Astrocyte (in vitro differentiated cells and primary cell): Measurements from ENCODE around the gene RAP1A. TPM values are rescaled to one million over a fixed set of nuclear protein-coding genes. Genes with fewer than 3 reads are reported as not detected.
A peak's percentile ranks its signal among the peaks of the same experiment; 100 is the strongest.

Experiments
- DNase-seq: peaks from one replicate; pipeline ENCODE4 v3.0.0-alpha.2; 2010; ENCODE audit warnings: low read depth
- FAIRE-seq: peaks from 2 replicates; lab custom pipeline; 2011; peaks lifted over from hg19 to GRCh38; lab: Jason Lieb, UNC
- H2AFZ ChIP-seq: 2 replicates; pipeline ENCODE4 v1.6.0; 2012; ENCODE audit warnings: low read depth, low read length, inconsistent platforms
- H3K27ac ChIP-seq: 2 replicates; pipeline ENCODE4 v1.5.1; 2011; ENCODE audit warnings: low read depth, low read length, inconsistent platforms
- H3K27me3 ChIP-seq: 2 replicates; pipeline ENCODE4 v1.6.0; 2011; ENCODE audit warnings: low read length, inconsistent platforms; ENCODE audit not compliant: insufficient read depth
- H3K36me3 ChIP-seq: 2 replicates; pipeline ENCODE4 v1.5.1; 2011; ENCODE audit warnings: low read length, inconsistent platforms; ENCODE audit not compliant: insufficient read depth
- H3K4me1 ChIP-seq: 2 replicates; pipeline ENCODE4 v1.5.1; 2011; ENCODE audit warnings: low read length, inconsistent platforms; ENCODE audit not compliant: insufficient read depth
- H3K4me2 ChIP-seq: 2 replicates; pipeline ENCODE4 v1.6.0; 2012; ENCODE audit warnings: low read length, inconsistent platforms
- H3K4me3 ChIP-seq: 2 replicates; pipeline ENCODE4 v1.5.1; 2011; ENCODE audit warnings: low read depth, mild to moderate bottlenecking, low read length, inconsistent platforms; ENCODE audit not compliant: insufficient read depth
- H3K79me2 ChIP-seq: 2 replicates; pipeline ENCODE4 v1.6.0; 2012; ENCODE audit warnings: mild to moderate bottlenecking, low read length, inconsistent platforms; ENCODE audit not compliant: insufficient read depth
- H3K9ac ChIP-seq: 2 replicates; pipeline ENCODE4 v1.6.0; 2012; ENCODE audit warnings: mild to moderate bottlenecking, low read length, inconsistent platforms
- H3K9me3 ChIP-seq: 2 replicates; pipeline ENCODE4 v1.5.1; 2012; ENCODE audit warnings: low read depth, mild to moderate bottlenecking, low read length, inconsistent platforms; ENCODE audit not compliant: insufficient read depth
- H4K20me1 ChIP-seq: 2 replicates; pipeline ENCODE4 v1.6.0; 2012; ENCODE audit warnings: low read length, inconsistent platforms; ENCODE audit not compliant: insufficient read depth
- H3K27ac Mint-ChIP-seq: one replicate; pipeline ENCODE4 v1.8.0; 2021; ENCODE audit warnings: mild to moderate bottlenecking, mixed read lengths; ENCODE audit not compliant: unreplicated experiment
- H3K27me3 Mint-ChIP-seq: one replicate; pipeline ENCODE4 v1.8.0; 2021; ENCODE audit warnings: low read depth, mixed read lengths; ENCODE audit not compliant: unreplicated experiment
- H3K36me3 Mint-ChIP-seq: one replicate; pipeline ENCODE4 v1.8.0; 2021; ENCODE audit warnings: low read depth, mixed read lengths; ENCODE audit not compliant: unreplicated experiment
- H3K4me1 Mint-ChIP-seq: one replicate; pipeline ENCODE4 v1.8.0; 2021; ENCODE audit warnings: low read depth, mixed read lengths; ENCODE audit not compliant: unreplicated experiment
- H3K4me3 Mint-ChIP-seq: one replicate; pipeline ENCODE4 v1.8.0; 2021; ENCODE audit warnings: mild to moderate bottlenecking, moderate library complexity, mixed read lengths; ENCODE audit not compliant: unreplicated experiment
- H3K9me3 Mint-ChIP-seq: one replicate; pipeline ENCODE4 v1.8.0; 2021; ENCODE audit warnings: mild to moderate bottlenecking, mixed read lengths; ENCODE audit not compliant: unreplicated experiment
- EZH2 ChIP-seq: IDR thresholded peaks from 2 replicates; pipeline ENCODE4 v1.6.1; 2012; ENCODE audit warnings: mild to moderate bottlenecking, low read length, inconsistent platforms; ENCODE audit not compliant: insufficient read depth
- total RNA-seq: library from RNA; stranded (reverse); gene quantifications from 2 replicates; pipeline ENCODE4 v1.2.1, GENCODE V29; 2021
- TF ChIP-seq, protein P1 (sequence below): IDR thresholded peaks from 2 replicates; pipeline ENCODE4 v1.5.1; 2011; ENCODE audit warnings: low read depth, mild to moderate bottlenecking, inconsistent platforms, low read length, moderate library complexity; ENCODE audit not compliant: insufficient read depth

The RAP1A gene
- total RNA-seq, 1 donor from 2014 or later, result 66.6 TPM

DNA sequence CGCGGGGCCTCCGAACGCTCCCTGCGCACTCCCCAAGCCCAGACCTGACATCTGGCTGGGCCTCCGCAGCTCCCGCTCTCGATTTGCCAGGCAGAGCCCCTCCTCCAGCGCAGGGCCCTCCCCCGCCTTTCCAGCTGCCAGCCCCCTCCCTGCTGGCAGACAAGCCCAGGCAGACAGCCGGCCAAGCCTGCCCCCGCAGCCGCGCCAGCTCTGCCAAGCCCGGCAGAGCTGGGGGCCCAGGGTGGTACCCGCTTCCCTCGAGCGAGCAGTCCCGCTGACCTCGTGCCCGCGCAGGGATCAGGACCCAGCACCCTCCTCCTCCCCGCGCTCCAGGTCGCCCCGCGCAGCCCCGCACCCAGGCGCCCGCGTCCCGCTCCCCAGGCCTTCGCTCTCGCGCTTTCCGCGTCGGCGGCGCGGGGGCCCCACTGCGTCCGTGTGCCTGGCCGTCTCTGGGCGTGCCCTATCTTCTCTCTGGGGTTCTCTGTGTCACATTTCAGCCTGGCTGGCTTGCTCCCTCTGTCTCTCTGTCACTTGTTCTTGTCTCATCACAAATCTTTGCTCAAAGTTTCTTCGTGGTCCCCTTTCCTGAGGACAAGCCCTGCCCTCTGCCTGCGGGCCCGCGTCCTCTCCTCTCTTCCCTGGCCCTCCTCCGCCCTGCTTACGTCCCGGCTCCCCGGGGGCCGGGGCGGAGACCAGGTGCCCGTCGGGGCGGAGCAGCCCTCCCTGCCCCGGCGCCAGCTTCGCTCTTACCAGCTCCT, 119.0 kb downstream of the RAP1A start:
- H3K36me3 ChIP-seq, result no peaks in the 10 kb centered on the region
- H3K27me3 Mint-ChIP-seq, result peaks cover 12% of the 10 kb centered on the region
- H4K20me1 ChIP-seq, result peaks cover 11% of the 10 kb centered on the region
- no peaks in the 10 kb centered on the region for H3K36me3 Mint-ChIP-seq
- H3K79me2 ChIP-seq, result no peaks in the 10 kb centered on the region
- H3K4me3 Mint-ChIP-seq, result peak overlapping the region; percentile 92
- peak overlapping the region; percentile 76 for H3K9ac ChIP-seq
- TF ChIP-seq, protein P1, sequence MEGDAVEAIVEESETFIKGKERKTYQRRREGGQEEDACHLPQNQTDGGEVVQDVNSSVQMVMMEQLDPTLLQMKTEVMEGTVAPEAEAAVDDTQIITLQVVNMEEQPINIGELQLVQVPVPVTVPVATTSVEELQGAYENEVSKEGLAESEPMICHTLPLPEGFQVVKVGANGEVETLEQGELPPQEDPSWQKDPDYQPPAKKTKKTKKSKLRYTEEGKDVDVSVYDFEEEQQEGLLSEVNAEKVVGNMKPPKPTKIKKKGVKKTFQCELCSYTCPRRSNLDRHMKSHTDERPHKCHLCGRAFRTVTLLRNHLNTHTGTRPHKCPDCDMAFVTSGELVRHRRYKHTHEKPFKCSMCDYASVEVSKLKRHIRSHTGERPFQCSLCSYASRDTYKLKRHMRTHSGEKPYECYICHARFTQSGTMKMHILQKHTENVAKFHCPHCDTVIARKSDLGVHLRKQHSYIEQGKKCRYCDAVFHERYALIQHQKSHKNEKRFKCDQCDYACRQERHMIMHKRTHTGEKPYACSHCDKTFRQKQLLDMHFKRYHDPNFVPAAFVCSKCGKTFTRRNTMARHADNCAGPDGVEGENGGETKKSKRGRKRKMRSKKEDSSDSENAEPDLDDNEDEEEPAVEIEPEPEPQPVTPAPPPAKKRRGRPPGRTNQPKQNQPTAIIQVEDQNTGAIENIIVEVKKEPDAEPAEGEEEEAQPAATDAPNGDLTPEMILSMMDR, result no peak
- no peak for TF ChIP-seq EZH2
- H3K9me3 ChIP-seq, result no peaks in the 10 kb centered on the region
- H3K9me3 Mint-ChIP-seq, result no peaks in the 10 kb centered on the region
- peak; percentile 50 for DNase-seq
- peaks cover 39% of the 10 kb centered on the region for H3K4me1 ChIP-seq
- no peak for FAIRE-seq
- peak overlapping the region; percentile 65 for H3K4me3 ChIP-seq
- H3K4me1 Mint-ChIP-seq, result peaks cover 15% of the 10 kb centered on the region
- no peaks in the 10 kb centered on the region for H3K27me3 ChIP-seq
- peak overlapping the region; percentile 11 for H3K27ac ChIP-seq
- peak overlapping the region; percentile 78 for H3K27ac Mint-ChIP-seq
- H2AFZ ChIP-seq, result peak overlapping the region; percentile 94
- peak overlapping the region; percentile 96 for H3K4me2 ChIP-seq

DNA sequence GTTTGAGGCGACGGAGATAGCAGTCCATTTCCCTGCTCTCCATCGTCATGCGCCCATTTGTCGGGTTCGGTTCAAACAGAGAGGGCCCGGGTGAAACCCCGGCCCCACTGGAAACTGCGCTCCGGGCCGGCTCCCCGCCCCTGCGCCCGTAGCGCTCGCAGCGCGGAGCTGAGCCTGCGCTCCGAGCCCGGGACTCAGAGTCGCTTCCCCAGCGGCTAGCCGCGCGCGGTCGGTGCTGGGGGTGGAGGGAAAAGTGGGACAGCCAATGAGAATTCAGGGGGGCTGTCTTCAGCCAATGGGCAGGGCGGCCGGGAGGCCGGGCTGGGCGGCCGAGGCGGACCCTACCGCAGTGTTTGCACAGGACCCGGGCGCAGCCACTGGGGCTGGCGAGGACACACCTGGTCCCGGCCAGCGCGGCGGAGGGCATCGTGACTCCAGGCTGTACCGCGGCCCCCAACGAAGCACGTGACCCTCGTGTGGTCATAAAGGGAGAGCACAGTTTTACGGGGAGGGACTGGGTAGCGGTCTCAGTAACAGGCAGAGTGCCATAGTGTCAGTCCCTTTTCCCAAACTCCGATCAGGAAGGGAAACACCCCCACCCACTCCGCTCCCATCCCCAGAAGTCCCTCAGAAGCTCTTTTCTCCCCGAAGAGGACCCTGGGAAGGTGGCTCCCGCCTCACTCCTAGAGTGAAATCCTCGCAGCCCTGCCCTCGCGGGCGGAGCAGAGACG, 119.8 kb downstream of the RAP1A start, which contains the start of gene INKA2:
INKA2 (minus strand) TSS at position 202 of the 731 bp plus-strand sequence; CDS start at position 49, 153 bp downstream.
- Histone ChIP-seq H3K79me2 (no peaks in the 10 kb centered on the region), H3K36me3 (no peaks in the 10 kb centered on the region), H3K4me3 (peak within 1 kb of the TSS; percentile 65), H3K9ac (peak within 1 kb of the TSS; percentile 76), H3K9me3 (no peaks in the 10 kb centered on the region), H3K4me1 (peaks cover 38% of the 10 kb centered on the region), H2AFZ (peak within 1 kb of the TSS; percentile 94), H3K27me3 (no peaks in the 10 kb centered on the region), H3K4me2 (peak within 1 kb of the TSS; percentile 96), H4K20me1 (peaks cover 9% of the 10 kb centered on the region), H3K27ac (peak within 1 kb of the TSS; percentile 11)
- Mint-ChIP-seq H3K27me3 (peaks cover 12% of the 10 kb centered on the region), H3K4me1 (peaks cover 19% of the 10 kb centered on the region), H3K36me3 (no peaks in the 10 kb centered on the region), H3K9me3 (no peaks in the 10 kb centered on the region), H3K27ac (peak within 1 kb of the TSS; percentile 92), H3K4me3 (peak within 1 kb of the TSS; percentile 92)
- TF ChIP-seq, protein P1, result no peak
- no peak for TF ChIP-seq EZH2
- no peak for FAIRE-seq
- peak; percentile 69 for DNase-seq
